ENCODE results near the gene APBA1.

Gene APBA1

GRCh38 chr9:69499407-69499806, 172.8 kb downstream of the APBA1 start:
- Histone ChIP-seq H3K9ac (ENCODE audit: low read length) (no peak overlapping the region), H3K4me2 (ENCODE audit: low read depth, low read length, poor library complexity, severe bottlenecking) (no peak overlapping the region), H3K9me3 (ENCODE audit: insufficient read depth, low read length) (no peaks in the 10 kb centered on the region), H3K27me3 (ENCODE audit: low read length) (no peaks in the 10 kb centered on the region), H3F3A (ENCODE audit: insufficient read depth) (no peaks in the 10 kb centered on the region), H4K20me1 (ENCODE audit: low read depth, low read length) (no peaks in the 10 kb centered on the region), H3K27ac (ENCODE audit: low read depth, low read length) (no peak overlapping the region), H2AFZ (ENCODE audit: low read depth, low read length, severe bottlenecking) (no peak overlapping the region), H3K4me3 (ENCODE audit: insufficient read depth, low read length, poor library complexity, severe bottlenecking) (no peak overlapping the region), H3K9me2 (replicated peaks; ENCODE audit: insufficient read depth, low read length) (no peaks in the 10 kb centered on the region), H3K79me2 (ENCODE audit: insufficient read depth, low read length) (no peaks in the 10 kb centered on the region), H3K36me3 (ENCODE audit: low read length) (no peaks in the 10 kb centered on the region)
- no peak for TF ChIP-seq CTCF (IDR thresholded peaks at IDR 0.05; ENCODE audit: insufficient read depth, low read length, poor library complexity, severe bottlenecking)

GRCh38 chr9:69498470-69498869, 173.7 kb downstream of the APBA1 start:
- Histone ChIP-seq H3K9me2 (replicated peaks; ENCODE audit: insufficient read depth, low read length) (no peaks in the 10 kb centered on the region), H3K27ac (ENCODE audit: low read depth, low read length) (no peak overlapping the region), H3K36me3 (ENCODE audit: low read length) (no peaks in the 10 kb centered on the region), H3K79me2 (ENCODE audit: insufficient read depth, low read length) (no peaks in the 10 kb centered on the region), H3K4me3 (ENCODE audit: insufficient read depth, low read length, poor library complexity, severe bottlenecking) (no peak overlapping the region), H3K4me2 (ENCODE audit: low read depth, low read length, poor library complexity, severe bottlenecking) (no peak overlapping the region), H2AFZ (ENCODE audit: low read depth, low read length, severe bottlenecking) (no peak overlapping the region), H4K20me1 (ENCODE audit: low read depth, low read length) (no peaks in the 10 kb centered on the region), H3K27me3 (ENCODE audit: low read length) (no peaks in the 10 kb centered on the region), H3K9ac (ENCODE audit: low read length) (no peak overlapping the region), H3F3A (ENCODE audit: insufficient read depth) (no peaks in the 10 kb centered on the region), H3K9me3 (ENCODE audit: insufficient read depth, low read length) (no peaks in the 10 kb centered on the region)
- TF ChIP-seq CTCF (IDR thresholded peaks at IDR 0.05; ENCODE audit: insufficient read depth, low read length, poor library complexity, severe bottlenecking) (no peak), EZH2phosphoT487 (conservative IDR thresholded peaks at IDR 0.05; ENCODE audit: low read length) (no peak)

GRCh38 chr9:69497816-69498215, 174.4 kb downstream of the APBA1 start:
- Histone ChIP-seq H3K4me2 (ENCODE audit: low read depth, low read length, poor library complexity, severe bottlenecking) (no peak overlapping the region), H3K36me3 (ENCODE audit: low read length) (no peaks in the 10 kb centered on the region), H3F3A (ENCODE audit: insufficient read depth) (no peaks in the 10 kb centered on the region), H3K27ac (ENCODE audit: low read depth, low read length) (no peak overlapping the region), H4K20me1 (ENCODE audit: low read depth, low read length) (no peaks in the 10 kb centered on the region), H3K27me3 (ENCODE audit: low read length) (no peaks in the 10 kb centered on the region), H3K9ac (ENCODE audit: low read length) (no peak overlapping the region), H3K9me3 (ENCODE audit: insufficient read depth, low read length) (no peaks in the 10 kb centered on the region), H3K9me2 (replicated peaks; ENCODE audit: insufficient read depth, low read length) (no peaks in the 10 kb centered on the region), H3K4me3 (ENCODE audit: insufficient read depth, low read length, poor library complexity, severe bottlenecking) (no peak overlapping the region), H3K79me2 (ENCODE audit: insufficient read depth, low read length) (no peaks in the 10 kb centered on the region), H2AFZ (ENCODE audit: low read depth, low read length, severe bottlenecking) (no peak overlapping the region)
- TF ChIP-seq EZH2phosphoT487 (conservative IDR thresholded peaks at IDR 0.05; ENCODE audit: low read length) (no peak), CTCF (IDR thresholded peaks at IDR 0.05; ENCODE audit: insufficient read depth, low read length, poor library complexity, severe bottlenecking) (no peak)

All from SU-DHL-6 (cell line).